Activated gamma-delta T cell treated with anti-CD3 and anti-CD28 coated beads, Interleukin-2, amount 50 U/mL, for 16 hours (primary cell): ENCODE measurements around the gene DCAF15.
A peak's percentile ranks its signal among the peaks of the same experiment; 100 is the strongest.
"Not testable (repeated sequence)": the region's sequence is repeated elsewhere in the genome, so short reads cannot be mapped to it uniquely, and the experiment has no call there.

Experiments
- DNase-seq: peaks from one replicate; pipeline ENCODE4 v3.0.0-alpha.2; 2020; ENCODE audit warnings: low read depth

DCAF15 gene

GRCh38 chr19:13952154-13952930 is at the start of gene DCAF15:
Gene DCAF15, plus strand, starts transcription at chr19:13952509. Its CDS starts 4 bp downstream, at chr19:13952513.
- DNase-seq = peak; percentile 99

- DNase-seq = no peak
Observed at GRCh38 chr19:13902993-13903555, 49.2 kb upstream of the DCAF15 start.

- peak; percentile 92 for DNase-seq
Observed at GRCh38 chr19:13905634-13906520, 46.4 kb upstream of the DCAF15 start, which contains the start of the genes BRME1 and CC2D1A. Gene BRME1, minus strand, starts transcription at chr19:13906117. Its CDS starts 1,225 bp downstream, at chr19:13904892. Gene CC2D1A, plus strand, starts transcription at chr19:13906201. Its CDS starts 241 bp downstream, at chr19:13906442.

GRCh38 chr19:13906521-13906904 is 45.8 kb upstream of the DCAF15 start:
- no peak for DNase-seq

- no peak for DNase-seq
Observed at GRCh38 chr19:13906910-13907309, 45.4 kb upstream of the DCAF15 start.

GRCh38 chr19:13908674-13909073 is 43.6 kb upstream of the DCAF15 start:
- no peak for DNase-seq

- no peak for DNase-seq
Observed at GRCh38 chr19:13909430-13909829, 42.9 kb upstream of the DCAF15 start.

- DNase-seq = no peak
Observed at GRCh38 chr19:13913352-13913751, 39.0 kb upstream of the DCAF15 start.

GRCh38 chr19:13914777-13915176 is 37.5 kb upstream of the DCAF15 start:
- no peak for DNase-seq

GRCh38 chr19:13917888-13918406 is 34.4 kb upstream of the DCAF15 start:
- DNase-seq = no peak

GRCh38 chr19:13918726-13919411 is 33.4 kb upstream of the DCAF15 start:
- no peak for DNase-seq

- no peak for DNase-seq
Observed at GRCh38 chr19:13920524-13920923, 31.8 kb upstream of the DCAF15 start.

GRCh38 chr19:13920940-13921747 is 31.2 kb upstream of the DCAF15 start:
- DNase-seq = no peak

- not testable (repeated sequence) for DNase-seq
Observed at GRCh38 chr19:13922118-13922517, 30.2 kb upstream of the DCAF15 start.

- DNase-seq = no peak
Observed at GRCh38 chr19:13923194-13923987, 28.9 kb upstream of the DCAF15 start.

- no peak for DNase-seq
Observed at GRCh38 chr19:13926010-13926409, 26.3 kb upstream of the DCAF15 start.

GRCh38 chr19:13926715-13927114 is 25.6 kb upstream of the DCAF15 start:
- no peak for DNase-seq

GRCh38 chr19:13929340-13929739 is 23.0 kb upstream of the DCAF15 start:
- DNase-seq = no peak

- DNase-seq = no peak
Observed at GRCh38 chr19:13929956-13930355, 22.4 kb upstream of the DCAF15 start.

- DNase-seq = no peak
Observed at GRCh38 chr19:13930402-13930801, 21.9 kb upstream of the DCAF15 start.
